SW 1271 (cell line): ENCODE data around the gene DDX55.

ENCODE experiments used
- DNase-seq, 2 experiments: peaks; one replicate each; lab custom pipeline; 2025; lab: John Stamatoyannopoulos, UW

DDX55 gene

DNA sequence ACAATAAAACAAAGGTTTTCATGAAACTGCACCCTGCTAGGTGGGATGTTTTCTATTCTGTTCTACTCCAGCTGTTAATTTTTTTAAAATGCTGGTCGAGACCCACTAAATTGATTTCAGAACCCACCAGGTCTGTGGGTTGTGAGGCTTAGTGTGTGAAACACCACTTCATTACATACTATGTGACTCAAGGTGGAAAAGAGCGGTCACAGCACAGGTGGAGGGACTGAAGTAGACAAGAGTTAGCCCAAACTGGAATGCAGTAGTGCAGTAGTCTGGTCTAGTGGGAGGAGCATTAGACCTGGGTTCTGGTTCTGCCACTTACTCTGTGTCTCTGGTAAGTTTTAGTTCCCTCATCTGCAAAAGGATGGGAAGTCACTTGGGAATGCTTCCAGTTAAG lies 12.2 kb downstream of the DDX55 start:
- no peak for DNase-seq

GRCh38 chr12:123614531-123614930 lies 12.6 kb downstream of the DDX55 start:
- DNase-seq = no peak

DNA sequence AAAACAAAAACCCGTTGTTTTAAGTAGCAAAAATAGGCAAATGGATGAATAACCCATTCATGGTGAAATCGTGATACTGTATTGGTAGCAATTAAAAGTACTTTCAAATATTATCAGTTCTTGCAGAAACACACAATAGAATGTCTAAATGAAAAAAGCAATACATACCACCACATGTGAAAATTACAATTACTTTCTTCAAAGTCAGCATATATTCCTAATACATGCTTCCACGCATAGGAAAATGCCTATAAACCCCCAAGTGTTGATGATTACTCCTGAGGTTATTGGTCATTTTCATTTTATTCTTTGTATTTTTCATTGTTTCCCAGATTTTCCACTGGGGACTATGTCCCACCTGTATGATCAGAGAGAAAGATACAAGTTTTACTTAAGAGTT lies 15.2 kb downstream of the DDX55 start:
- DNase-seq = no peak

DNA sequence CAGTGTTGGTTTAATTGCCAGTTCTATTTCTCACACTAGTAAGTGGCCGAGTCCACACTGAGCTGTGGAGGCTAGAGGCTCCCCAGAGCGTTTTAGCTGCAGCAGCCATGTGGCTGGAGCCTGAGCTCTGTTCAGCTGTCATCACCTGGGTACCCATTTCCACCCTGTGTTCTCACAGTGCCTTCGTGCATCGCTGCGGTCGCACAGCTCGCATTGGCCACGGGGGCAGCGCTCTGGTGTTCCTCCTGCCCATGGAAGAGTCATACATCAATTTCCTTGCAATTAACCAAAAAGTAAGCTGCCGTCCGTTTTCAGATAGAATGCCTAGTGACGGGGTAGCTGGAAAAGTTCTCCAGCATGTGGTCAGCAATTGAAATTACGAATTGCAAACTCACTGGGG lies 15.7 kb downstream of the DDX55 start:
- no peak for DNase-seq

- DNase-seq = no peak
Observed at GRCh38 chr12:123621101-123621500, 19.2 kb downstream of the DDX55 start.

DNA sequence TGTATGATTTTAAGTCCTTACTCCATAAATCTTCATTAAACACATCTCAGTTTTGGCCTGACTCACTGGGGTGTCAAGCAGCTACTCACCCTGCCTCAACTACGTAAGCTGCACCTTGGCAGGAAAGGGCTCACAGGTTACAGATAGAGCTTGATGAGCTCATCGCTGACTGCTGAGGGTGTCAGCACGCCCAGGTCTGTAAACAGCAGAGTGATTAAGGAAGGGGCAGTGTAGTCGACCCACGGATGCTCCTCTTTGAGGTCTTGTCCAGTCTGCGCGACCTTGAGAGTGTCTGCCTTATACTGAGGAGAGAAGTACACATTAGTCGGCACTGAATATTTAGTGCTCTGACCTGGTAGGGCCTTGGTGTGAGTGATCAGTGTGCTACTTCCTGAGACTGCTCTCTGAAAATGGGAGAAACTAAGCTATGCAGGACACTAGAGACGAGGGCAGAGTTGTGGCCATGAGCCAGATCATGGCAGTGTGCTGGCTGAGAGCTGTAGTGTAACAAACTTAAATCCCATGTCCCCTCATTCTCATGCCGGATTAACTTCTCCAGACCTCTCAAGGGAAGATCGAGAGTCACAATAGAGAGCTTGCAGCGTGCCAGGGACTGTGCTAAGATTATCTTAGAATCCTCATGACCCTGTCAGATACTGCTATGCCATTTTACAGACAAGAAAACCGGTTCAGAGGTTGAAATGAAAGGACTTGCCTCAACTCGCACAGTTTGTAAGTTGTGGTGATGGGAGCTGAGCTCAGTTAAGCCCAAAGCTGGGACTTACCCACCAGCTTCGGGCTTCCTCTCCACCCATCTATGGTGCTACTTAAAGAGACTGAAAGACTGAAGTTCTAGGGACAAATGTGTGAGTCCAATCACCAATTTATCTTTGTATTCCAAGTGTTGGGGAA lies 20.0 kb downstream of the DDX55 start:
- DNase-seq = no peak

DNA sequence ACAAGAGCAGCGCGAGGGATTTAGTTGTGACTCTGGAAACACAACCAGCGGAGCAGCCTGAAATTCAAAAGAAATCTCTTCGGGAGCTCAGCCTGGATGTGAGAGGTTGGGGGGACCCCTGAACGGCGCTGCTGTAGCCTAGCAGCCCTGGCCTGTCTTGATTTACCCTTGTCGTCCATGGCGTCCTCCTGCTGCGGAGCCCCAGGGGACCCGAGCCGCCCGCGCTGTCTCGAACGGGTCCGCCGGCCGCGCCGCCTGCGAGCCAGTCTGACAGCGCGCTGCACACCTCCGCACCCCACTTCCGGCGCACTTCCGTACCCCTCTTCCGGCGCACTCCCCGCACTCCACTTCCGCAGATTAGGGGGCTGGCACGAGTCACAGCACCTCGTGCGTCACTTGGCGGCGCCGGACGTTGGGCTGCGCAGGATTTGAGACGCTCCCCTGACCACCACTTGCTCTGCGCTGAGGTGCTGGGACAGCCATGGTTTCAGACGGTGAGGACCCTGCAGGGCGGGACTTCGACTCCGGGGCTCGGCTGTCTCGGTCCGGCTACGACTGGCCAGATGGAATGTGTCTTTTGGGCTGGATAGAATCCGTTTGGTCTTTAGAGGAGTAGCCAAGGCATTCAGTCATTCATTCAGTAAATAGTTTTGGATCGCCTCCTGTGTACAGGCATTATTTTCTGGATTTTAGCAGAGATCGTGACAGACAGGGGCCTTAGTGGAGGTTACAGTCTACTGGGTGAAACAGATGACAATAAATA lies 31.7 kb downstream of the DDX55 start, which contains the start of the genes EIF2B1 and GTF2H3:
Gene EIF2B1, minus strand, starts transcription at position 308 of the 763 bp plus-strand sequence. Its CDS starts 129 bp downstream, at position 179.
Gene GTF2H3, plus strand, starts transcription at position 451 of the 763 bp plus-strand sequence. Its CDS starts 31 bp downstream, at position 482.
- peak; percentile 97 for DNase-seq

GRCh38 chr12:123634142-123634561 lies 32.3 kb downstream of the DDX55 start:
- DNase-seq = no peak

DNA sequence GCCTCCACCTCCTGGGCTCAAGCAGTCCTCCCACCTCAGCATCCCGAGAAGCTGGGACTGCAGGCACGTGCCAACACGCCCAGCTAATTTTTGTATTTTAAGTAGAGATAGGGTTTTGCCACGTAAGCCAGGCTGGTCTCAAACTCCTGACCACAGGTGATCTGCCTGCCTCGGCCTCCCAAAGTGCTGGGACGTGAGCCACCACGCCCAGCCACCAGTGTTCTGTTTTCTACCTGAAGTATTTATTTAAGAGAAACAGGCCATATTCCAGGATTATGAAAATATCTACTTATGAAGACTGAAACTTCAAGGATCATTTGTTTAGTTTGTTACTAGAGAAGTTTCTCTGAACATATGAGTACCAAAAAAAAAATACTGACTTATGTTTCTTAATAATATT lies 42.0 kb downstream of the DDX55 start:
- no peak for DNase-seq

DNA sequence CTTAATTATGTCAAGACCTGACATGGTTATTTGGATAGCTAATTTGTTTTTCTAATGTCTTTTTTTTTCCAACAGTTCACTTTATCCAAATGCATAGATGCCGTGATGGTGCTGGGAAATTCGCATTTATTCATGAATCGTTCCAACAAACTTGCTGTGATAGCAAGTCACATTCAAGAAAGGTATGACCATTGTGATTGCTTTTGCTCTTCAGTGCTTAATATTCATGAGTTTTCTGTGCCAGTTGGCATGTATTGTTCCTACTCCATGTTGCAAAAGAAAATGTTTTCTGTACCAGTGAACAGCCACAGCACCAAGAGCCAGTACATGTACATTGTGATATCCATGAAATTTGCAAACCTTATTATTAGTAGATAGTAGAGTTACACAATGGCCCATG lies 43.5 kb downstream of the DDX55 start:
- DNase-seq = no peak

DNA sequence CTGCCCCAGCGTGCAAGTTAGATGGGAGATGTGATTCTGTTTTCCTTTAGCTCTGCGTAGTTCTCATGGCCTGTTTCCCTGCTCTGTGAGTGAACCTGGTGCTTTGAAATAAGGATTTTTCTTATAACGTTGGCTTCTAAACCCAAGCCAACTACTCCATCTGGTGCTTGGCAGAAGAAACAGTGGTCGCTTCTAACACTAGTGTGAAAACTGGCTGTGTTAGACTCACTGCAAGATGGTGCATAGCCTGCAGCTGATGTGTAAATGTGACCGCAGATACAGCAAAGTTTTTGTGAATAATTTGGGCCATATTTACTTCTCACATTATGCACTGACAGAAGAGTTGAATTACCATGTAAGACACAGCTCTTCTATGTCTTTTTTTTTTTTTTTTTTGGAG lies 44.0 kb downstream of the DDX55 start:
- DNase-seq = no peak

DNA sequence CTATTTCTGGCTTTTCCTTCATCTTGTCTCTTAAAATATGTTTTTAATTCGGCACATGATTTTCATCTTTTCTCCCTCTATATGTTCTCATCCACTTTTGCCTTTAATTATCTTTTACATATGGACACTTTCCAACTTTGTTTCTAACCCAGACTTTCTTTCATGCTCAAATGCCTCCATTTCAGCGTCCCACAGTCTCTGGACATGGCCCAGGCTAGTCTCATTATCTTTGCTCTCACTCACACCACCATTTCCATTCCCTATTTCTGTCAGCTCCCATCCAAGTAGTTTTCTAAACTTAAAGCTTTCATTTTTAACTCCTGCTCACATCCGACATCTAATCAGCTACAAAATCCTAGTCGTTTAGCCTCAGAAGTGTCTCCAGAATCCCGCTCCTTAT lies 46.5 kb downstream of the DDX55 start:
- no peak for DNase-seq

- no peak for DNase-seq
Observed at GRCh38 chr12:123654129-123654701, 52.3 kb downstream of the DDX55 start.

GRCh38 chr12:123655420-123655819 lies 53.5 kb downstream of the DDX55 start:
- no peak for DNase-seq

GRCh38 chr12:123656392-123656791 lies 54.5 kb downstream of the DDX55 start:
- DNase-seq = no peak

- DNase-seq = no peak
Observed at GRCh38 chr12:123657211-123657610, 55.3 kb downstream of the DDX55 start.

DNA sequence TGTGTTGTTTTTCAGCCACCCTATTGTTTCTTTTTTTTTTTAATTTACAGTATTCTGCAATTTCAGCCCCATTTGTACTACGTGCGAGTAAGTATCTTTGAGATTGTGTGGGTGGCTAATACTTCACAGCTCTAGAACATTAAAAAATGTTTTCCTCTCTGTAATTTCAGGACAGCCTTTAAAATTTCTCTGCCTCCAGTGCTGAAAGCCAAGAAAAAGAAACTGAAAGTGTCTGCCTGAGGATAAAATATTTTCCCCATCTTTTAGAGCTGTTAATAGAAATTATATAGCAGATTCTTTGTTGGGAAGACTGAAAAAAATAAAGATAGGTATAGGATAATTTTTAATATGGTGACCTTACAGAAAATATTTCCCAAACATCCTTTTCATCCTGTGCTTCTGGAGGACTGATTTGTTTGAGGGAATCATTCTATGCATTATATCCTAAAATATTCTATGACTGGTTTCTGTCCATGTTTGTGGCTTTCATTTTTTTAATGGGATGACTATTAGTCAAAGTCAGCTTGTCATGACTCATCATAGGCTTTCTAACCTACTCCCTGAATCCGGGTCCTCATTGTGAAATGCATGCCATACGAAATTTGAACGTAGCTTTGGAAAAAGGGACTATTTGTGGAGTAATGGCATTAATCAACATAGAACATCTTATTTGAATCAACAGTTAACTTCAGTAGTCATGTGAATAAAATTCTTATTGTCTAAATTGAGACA lies 58.3 kb downstream of the DDX55 start:
- DNase-seq = peak in 1 of 2 experiments; percentile 35

DNA sequence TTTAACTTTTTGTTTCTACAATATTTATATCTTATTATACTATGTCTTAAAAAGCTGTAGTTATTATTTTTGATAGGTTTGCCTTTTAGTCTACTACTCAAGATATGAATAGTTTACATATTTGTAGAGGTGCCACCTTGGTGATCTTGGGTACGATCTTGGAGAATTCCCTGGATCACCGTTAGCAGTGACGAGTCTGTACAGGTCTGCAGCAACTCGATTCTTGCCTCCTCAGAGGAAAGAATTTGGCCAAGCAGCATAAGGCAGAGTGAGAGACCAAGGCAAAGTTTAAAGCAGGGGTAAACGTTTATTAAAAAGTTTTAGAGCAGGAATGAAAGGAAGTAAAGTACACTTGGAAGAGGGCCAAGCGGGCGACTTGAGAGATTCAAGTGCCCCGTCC lies 65.9 kb downstream of the DDX55 start:
- DNase-seq = no peak
